H1 (cell line): ENCODE results near the gene MLNR. TPM values are rescaled to one million over a fixed set of nuclear protein-coding genes. Genes with fewer than 3 reads are reported as not detected.
A peak's percentile ranks its signal among the peaks of the same experiment; 100 is the strongest.

Experiments used
- ATF2 ChIP-seq: IDR thresholded peaks from 2 replicates; pipeline ENCODE4 v1.6.1; 2012; ENCODE audit warnings: low read length, inconsistent platforms
- ATF3 ChIP-seq: IDR thresholded peaks from 2 replicates; pipeline ENCODE4 v1.6.1; 2011; ENCODE audit warnings: low read depth, mild to moderate bottlenecking, low read length; ENCODE audit not compliant: insufficient read depth
- BRCA1 ChIP-seq: IDR thresholded peaks from 2 replicates; pipeline ENCODE4 v1.6.1; 2012; ENCODE audit warnings: low read depth, low read length, improper control_type of control experiment
- CEBPB ChIP-seq: IDR thresholded peaks from 2 replicates; pipeline ENCODE4 v1.6.1; 2012; ENCODE audit warnings: low read depth, low read length
- CHD1 ChIP-seq: IDR thresholded peaks from 2 replicates; pipeline ENCODE4 v1.6.1; 2012; ENCODE audit warnings: low read depth, low read length, improper control_type of control experiment
- CHD2 ChIP-seq: IDR thresholded peaks from 2 replicates; pipeline ENCODE4 v1.6.1; 2012; ENCODE audit warnings: low read length, improper control_type of control experiment
- CREB1 ChIP-seq: IDR thresholded peaks from 2 replicates; pipeline ENCODE4 v1.6.1; 2012; ENCODE audit warnings: inconsistent platforms
- CTCF ChIP-seq, 3 experiments: IDR thresholded peaks; 1 replicate in 2 of 3; 2 replicates in 1 of 3; pipeline versions ENCODE4 v1.5.1 to v1.6.1; 2011; ENCODE audit warnings: low read length in 3 of 3, mild to moderate bottlenecking in 3 of 3, inconsistent platforms in 2 of 3, low read depth in 1 of 3, moderate library complexity in 1 of 3; ENCODE audit not compliant: insufficient read depth in 1 of 3; ENCODE audit errors: control extremely low read depth in 1 of 3
- EZH2 ChIP-seq: fragments of 200-600 bp; sonication (generic); IDR thresholded peaks from 2 replicates; pipeline ENCODE4 v1.7.1; 2012; ENCODE audit warnings: low read depth, mild to moderate bottlenecking, moderate library complexity, low read length, inconsistent platforms; ENCODE audit not compliant: severe bottlenecking
- GTF2F1 ChIP-seq: IDR thresholded peaks from 2 replicates; pipeline ENCODE4 v1.6.1; 2012; ENCODE audit warnings: low read depth, low read length, improper control_type of control experiment, borderline replicate concordance
- HDAC2 ChIP-seq, 2 experiments: fragments of 300-600 bp in 1 of 2; sonication (generic) in 1 of 2; IDR thresholded peaks; 2 replicates each; pipeline ENCODE4 v1.6.1; 2011 to 2012; ENCODE audit warnings: low read depth in 2 of 2, low read length in 2 of 2, mild to moderate bottlenecking in 2 of 2, moderate library complexity in 2 of 2, borderline replicate concordance in 1 of 2, inconsistent platforms in 1 of 2
- HDAC6 ChIP-seq: IDR thresholded peaks from one replicate; pipeline ENCODE4 v1.7.1; 2012; ENCODE audit warnings: low read depth, mild to moderate bottlenecking, inconsistent platforms, low read length, moderate library complexity
- POU5F1 ChIP-seq: IDR thresholded peaks from 2 replicates; pipeline ENCODE4 v1.6.1; 2011; ENCODE audit warnings: low read depth, mild to moderate bottlenecking, low read length, moderate library complexity
- RXRA ChIP-seq: IDR thresholded peaks from 2 replicates; pipeline ENCODE4 v1.6.1; 2011; ENCODE audit warnings: low read depth, mild to moderate bottlenecking, low read length, moderate library complexity; ENCODE audit not compliant: insufficient read depth
- SP1 ChIP-seq: IDR thresholded peaks from 2 replicates; pipeline ENCODE4 v1.6.1; 2011; ENCODE audit warnings: low read depth, low read length
- SUZ12 ChIP-seq: fragments of 200-600 bp; sonication (generic); IDR thresholded peaks from 2 replicates; pipeline ENCODE4 v1.6.1; 2012; ENCODE audit warnings: mild to moderate bottlenecking, inconsistent platforms, low read length, moderate library complexity, mixed read lengths
- TAF1 ChIP-seq: IDR thresholded peaks from 2 replicates; pipeline ENCODE4 v1.6.1; 2011; ENCODE audit warnings: mild to moderate bottlenecking, low read depth, low read length
- TAF7 ChIP-seq: optimal IDR thresholded peaks from 2 replicates; pipeline ENCODE3; 2011; ENCODE audit warnings: low read depth, mild to moderate bottlenecking, inconsistent platforms, low read length, moderate library complexity, borderline replicate concordance
- ZNF274 ChIP-seq: IDR thresholded peaks from 2 replicates; pipeline ENCODE4 v1.7.0; 2012; ENCODE audit warnings: low read length, borderline replicate concordance; ENCODE audit errors: extremely low read depth
- polyA plus RNA-seq, 7 experiments: library from polyadenylated mRNA; depleted of rRNA in 3 of 7; stranded (reverse) in 5 of 7; unstranded in 2 of 7; fragments of >200 nt in 5 of 7; fragments of 200-250 nt in 2 of 7; gene quantifications; 1 replicate in 5 of 7; 2 replicates in 1 of 7; 4 replicates in 1 of 7; pipeline versions ENCODE4 v1.2.1 to v1.2.3, GENCODE V29; 2011 to 2013; ENCODE audit warnings: missing spikeins in 2 of 7, mixed read lengths in 2 of 7
- total RNA-seq: library from RNA; stranded (reverse); fragmentation: NEBNext Ultra II Directional; extraction: Animal tissue kit (Norgen Biotek cat#: 25700); gene quantifications from 2 replicates; pipeline ENCODE4 v1.2.1, GENCODE V29; 2021

MLNR gene
- total and polyA plus RNA-seq, 2 of the 8 experiments (the other 6 are each of a cell fraction or from before 2014, with no cell fraction given) = 0.24 to 0.29 TPM

GRCh38 chr13:49220036-49220855 is at the start of gene MLNR (continued):
- TF ChIP-seq CTCF (IDR thresholded peaks at IDR 0.05; ENCODE audit: control extremely low read depth in 1 of 3, insufficient read depth in 1 of 3, low read depth in 1 of 3, low read length in 3 of 3) = peak; percentile 57 to 79 (median 71)
- TF ChIP-seq TAF1 = no peak
- TF ChIP-seq CEBPB = no peak
- no peak for TF ChIP-seq HDAC6
- TF ChIP-seq GTF2F1 = no peak
- TF ChIP-seq ZNF274 = no peak
- TF ChIP-seq SP1 = no peak
- TF ChIP-seq HDAC2 (IDR thresholded peaks at IDR 0.05; ENCODE audit: borderline replicate concordance in 1 of 2, low read depth in 2 of 2, low read length in 2 of 2) = peak in 1 of 2 experiments; percentile 67; a peak in 1 of 4 replicates
- peak; percentile 91 for TF ChIP-seq EZH2
- no peak for TF ChIP-seq CHD1
- peak; percentile 57; the same call in 1 of the 2 replicates for TF ChIP-seq CREB1
- peak; percentile 97; the same call in 1 of the 2 replicates for TF ChIP-seq SUZ12
- TF ChIP-seq ATF3 = no peak
- TF ChIP-seq RXRA = no peak
- no peak for TF ChIP-seq BRCA1
- TF ChIP-seq POU5F1 = no peak
- TF ChIP-seq CHD2 = no peak
- TF ChIP-seq TAF7 = no peak
- TF ChIP-seq ATF2 = no peak
